NCI-H1930 (cell line): ENCODE measurements around the gene SPN.
"Not testable (repeated sequence)": the region's sequence is repeated elsewhere in the genome, so short reads cannot be mapped to it uniquely, and the experiment has no call there.

Source experiments
- DNase-seq, 2 experiments: peaks; one replicate each; lab custom pipeline; 2025; lab: John Stamatoyannopoulos, UW

SPN gene

GRCh38 chr16:29701214-29701555 lies 38.1 kb downstream of the SPN start:
- DNase-seq = no peak

DNA sequence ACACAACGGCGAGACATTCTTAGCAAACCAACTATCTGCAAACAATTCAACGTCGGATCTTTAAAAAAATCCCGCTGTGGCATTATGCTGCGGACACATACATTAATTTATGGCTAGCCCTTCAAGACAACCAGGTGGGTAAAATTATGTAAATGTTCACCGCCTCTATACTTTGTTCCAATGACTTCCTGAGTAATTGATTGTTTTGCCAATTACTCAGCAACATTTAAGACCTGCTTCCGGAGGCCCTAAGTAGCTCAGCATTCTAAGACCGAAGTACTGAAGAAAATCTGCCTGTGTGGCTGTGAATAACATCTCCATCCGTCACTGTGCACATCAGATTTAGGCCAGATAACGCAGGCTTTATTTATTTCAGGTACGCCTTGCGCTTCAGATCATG lies 39.2 kb downstream of the SPN start:
- no peak for DNase-seq

DNA sequence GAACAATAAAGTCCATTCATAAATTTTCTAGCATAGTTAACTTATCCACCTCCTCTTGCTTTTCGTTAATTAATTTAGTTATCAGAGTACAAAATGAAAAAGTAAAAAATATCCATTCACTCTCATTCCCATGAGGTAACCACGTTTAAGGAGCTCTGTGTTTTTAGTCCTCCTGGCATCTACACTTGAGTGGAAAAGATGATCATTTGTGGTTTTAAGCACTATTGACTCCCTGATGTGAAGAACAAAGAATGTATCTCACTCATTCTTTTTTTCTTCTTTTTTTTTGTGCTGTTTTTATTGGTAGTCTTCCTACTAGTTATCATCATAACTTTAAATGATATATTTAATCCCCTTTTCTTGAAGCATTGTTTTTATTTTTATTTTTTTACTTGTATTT lies 42.0 kb downstream of the SPN start:
- no peak for DNase-seq

DNA sequence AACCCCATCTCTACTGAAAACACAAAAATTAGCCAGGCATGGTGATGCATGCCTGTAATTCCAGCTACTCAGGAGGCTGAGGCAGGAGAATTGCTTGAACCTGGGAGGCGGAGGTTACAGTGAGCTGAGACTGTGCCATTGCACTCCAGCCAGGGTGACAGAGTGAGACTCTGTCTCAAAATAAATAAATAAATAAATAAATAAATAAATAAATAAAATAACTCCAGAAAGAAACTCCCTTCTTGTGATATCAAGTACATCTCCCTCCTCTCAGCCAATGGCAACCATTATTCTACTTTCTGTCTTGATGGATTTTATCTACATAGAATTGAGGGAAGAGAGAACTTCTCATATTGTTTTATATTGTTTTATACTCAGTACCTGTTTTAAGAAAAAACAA lies 44.1 kb downstream of the SPN start:
- not testable (repeated sequence) for DNase-seq

DNA sequence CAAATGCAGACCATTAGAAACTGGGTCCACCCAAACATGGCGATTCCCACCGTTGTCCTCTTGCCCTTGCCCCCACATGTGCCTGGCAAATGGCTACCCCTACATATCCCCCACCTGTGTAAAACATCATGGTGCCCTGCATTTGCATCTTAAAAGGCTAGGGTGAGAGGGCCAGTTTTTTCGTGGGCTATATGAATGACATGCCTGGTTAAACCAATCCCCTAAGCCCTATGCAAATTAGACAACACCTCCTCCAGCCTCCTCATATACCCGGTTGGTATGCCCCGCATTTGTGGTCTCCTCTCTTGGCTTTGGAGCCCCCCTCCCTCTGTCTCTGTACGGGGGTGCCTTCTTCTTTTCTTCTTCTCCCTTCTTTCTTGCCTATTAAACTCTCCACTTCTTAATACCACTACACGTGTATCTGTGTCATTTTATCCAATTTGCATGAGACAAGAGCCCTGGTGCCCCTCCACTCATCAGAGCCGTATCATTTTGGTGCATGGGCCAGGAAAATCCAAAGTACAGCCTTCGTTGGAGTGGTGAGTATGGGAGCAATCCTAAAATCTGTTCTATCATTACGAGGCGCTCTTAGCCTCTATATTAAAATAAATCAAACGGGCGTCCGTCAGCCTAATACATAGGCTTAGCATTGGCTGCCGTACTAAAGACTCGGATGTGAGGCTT lies 46.0 kb downstream of the SPN start:
- no peak for DNase-seq

DNA sequence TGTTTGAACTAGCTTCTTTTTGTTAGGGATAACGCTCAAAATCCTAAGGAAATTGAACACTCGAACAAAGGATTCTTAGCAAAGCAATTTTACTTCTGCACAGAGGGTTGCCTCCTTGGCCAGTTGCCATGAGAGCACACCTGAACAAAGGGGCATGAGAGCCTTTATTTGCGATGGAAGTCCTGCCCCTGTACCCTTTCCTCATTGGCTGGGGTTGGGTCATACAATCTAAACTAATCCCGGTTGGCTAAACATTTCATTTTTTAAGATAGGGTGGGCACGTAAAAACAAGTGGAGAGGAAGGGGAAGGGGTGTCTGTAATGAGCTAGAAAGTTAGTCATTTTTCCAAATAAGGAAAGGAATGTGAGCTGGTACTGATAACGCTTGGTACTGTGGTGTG lies 46.6 kb downstream of the SPN start:
- DNase-seq = not testable (repeated sequence)

DNA sequence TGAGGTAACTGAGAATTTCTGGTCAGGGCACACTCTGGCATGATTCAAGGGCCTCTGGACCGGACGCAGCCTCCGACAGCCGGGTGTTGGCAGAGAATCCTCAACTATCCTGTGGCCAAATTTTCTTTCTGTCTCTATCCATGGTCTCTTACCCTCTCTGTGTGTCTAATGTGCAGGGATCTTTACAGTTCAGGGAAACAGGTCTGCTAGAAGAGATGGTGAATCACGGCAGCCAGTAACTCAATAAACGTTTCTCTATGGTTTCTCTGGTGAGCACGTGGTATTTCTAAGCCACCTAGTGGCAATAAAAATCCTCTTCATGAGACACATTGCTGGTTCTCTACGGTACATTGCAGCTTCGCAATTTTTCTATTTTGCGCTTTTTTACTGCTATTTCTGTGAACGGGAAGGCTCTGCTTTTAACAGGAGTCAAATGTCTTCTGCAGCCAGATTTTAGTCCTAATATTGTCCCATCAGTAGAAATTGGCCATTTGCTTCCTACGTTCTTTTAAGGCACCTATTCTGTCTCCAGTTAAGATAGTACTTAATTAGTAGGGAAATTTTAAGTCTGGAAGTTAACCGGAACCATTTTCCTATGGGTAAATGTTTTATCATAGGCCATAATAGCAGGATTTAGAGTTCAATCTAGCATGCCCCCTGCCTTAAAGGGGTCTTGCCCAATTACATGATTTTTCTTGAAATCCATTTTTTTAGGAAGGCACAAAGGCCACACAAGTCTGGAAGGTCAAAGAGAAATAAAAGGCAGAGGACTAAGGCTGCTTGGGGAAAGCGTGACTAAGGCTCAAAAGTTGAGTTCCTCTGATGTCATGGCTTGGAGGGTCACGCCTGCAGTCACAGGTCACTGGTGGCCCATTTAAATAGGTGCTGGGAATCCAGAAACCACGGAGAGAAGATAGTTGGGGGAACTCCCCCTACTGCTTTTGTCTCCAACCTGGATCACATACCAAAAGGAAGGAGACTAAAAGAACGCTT lies 47.5 kb downstream of the SPN start:
- no peak for DNase-seq

DNA sequence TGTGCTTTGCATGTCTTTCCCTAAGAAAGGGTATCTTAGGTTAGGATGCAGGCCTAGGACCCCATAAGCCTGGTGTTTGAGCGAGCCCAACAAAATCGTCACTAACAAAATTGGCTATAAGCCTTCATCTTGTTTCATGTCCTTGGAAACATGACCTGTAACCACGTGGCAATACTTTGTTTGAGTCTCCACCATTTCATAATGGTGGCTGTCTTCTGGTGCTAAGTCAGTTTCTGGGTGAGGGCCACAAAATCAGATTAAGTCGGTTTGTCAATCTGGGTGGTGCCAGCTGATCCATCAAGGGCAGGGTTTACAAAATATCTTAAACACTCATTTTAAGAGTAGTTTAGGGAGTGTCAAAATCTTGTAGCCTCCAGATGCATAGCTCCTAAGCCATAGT lies 49.8 kb downstream of the SPN start:
- DNase-seq = no peak

- DNase-seq = no peak
These were observed 51.3 kb downstream of the SPN start for GRCh38 chr16:29714396-29714795.

DNA sequence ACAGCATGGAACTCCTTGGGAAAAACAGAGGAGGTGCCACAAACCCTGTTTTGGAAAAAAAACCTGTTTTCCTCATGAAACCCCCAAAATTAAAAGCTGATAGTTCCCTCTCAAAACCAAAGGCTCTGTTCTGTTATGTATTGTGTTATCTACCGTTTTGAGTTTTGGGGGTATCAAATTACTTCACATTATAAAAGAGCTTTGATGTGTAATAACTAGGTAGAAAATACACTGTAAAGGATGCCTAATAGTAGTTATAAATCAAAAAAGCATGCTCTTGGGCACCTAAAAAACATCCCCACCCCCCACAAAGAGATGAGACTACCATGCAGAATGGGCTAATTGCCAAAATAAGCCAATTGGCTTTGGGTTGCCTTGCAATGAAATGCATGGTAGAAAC lies 51.9 kb downstream of the SPN start:
- DNase-seq = no peak

DNA sequence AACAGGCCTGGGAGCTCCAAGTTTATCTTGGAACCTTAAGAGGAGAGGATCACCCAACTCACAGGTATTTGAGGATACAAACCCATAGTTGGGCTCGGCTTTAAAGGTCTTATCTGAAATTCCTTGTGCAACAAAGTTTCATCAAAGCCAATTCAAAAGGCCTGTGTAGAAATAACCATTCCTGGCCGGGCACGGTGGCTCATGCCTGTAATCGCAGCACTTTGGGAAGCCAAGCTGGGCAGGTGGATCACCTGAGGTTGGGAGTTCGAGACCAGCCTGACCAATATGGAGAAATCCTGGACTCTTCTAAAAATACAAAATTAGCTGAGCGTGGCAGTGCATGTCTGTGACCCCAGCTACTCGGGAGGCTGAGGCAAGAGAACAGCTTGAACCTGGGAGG lies 54.1 kb downstream of the SPN start:
- DNase-seq = no peak

- DNase-seq = no peak
These were observed 56.0 kb downstream of the SPN start for GRCh38 chr16:29719063-29719462.
